SU-DHL-6 (cell line): Measurements from ENCODE around the gene BHLHE23.

ENCODE experiments used
- H2AFZ ChIP-seq: fragments of 200-600 bp; sonication (generic); 2 replicates; pipeline ENCODE4 v1.6.1; 2014; ENCODE audit warnings: low read depth, mild to moderate bottlenecking, moderate library complexity, mixed read lengths, antibody characterized with exemption, low read length; ENCODE audit not compliant: severe bottlenecking
- H3F3A ChIP-seq: fragments of 200-600 bp; shearing (Covaris generic); 2 replicates; pipeline ENCODE4 v1.6.0; 2016; ENCODE audit warnings: antibody characterized with exemption, mild to moderate bottlenecking; ENCODE audit not compliant: insufficient read depth
- H3K27ac ChIP-seq: fragments of 200-600 bp; sonication (generic); 2 replicates; pipeline ENCODE4 v1.5.1; 2016; ENCODE audit warnings: low read depth, mild to moderate bottlenecking, low read length, moderate library complexity, mixed read lengths
- H3K27me3 ChIP-seq: fragments of 200-600 bp; sonication (generic), shearing (Covaris generic); 2 replicates; pipeline ENCODE4 v1.6.0; 2014; ENCODE audit warnings: mild to moderate bottlenecking, low read length
- H3K36me3 ChIP-seq: fragments of 200-600 bp; sonication (generic); 2 replicates; pipeline ENCODE4 v1.6.1; 2014; ENCODE audit warnings: mild to moderate bottlenecking, low read length, mixed read lengths
- H3K4me2 ChIP-seq: fragments of 300-600, 200-600 bp; shearing (Covaris generic), sonication (generic); 2 replicates; pipeline ENCODE4 v1.6.0; 2014; ENCODE audit warnings: low read length, low read depth, mild to moderate bottlenecking; ENCODE audit not compliant: poor library complexity, severe bottlenecking
- H3K4me3 ChIP-seq: fragments of 200-600 bp; sonication (generic); 2 replicates; pipeline ENCODE4 v1.5.1; 2014; ENCODE audit warnings: antibody characterized with exemption, low read length, mild to moderate bottlenecking, mixed read lengths; ENCODE audit not compliant: insufficient read depth, poor library complexity, severe bottlenecking
- H3K79me2 ChIP-seq: fragments of 200-600 bp; sonication (generic); 2 replicates; pipeline ENCODE4 v1.6.1; 2014; ENCODE audit warnings: mild to moderate bottlenecking, low read length, moderate library complexity; ENCODE audit not compliant: insufficient read depth
- H3K9ac ChIP-seq: fragments of 200-600 bp; sonication (generic); 2 replicates; pipeline ENCODE4 v1.7.0; 2014; ENCODE audit warnings: mild to moderate bottlenecking, low read length
- H3K9me2 ChIP-seq: fragments of 200-600 bp; sonication (generic); replicated peaks from 2 replicates; pipeline ENCODE4 v1.6.1; 2014; ENCODE audit warnings: low read length; ENCODE audit not compliant: insufficient read depth
- H3K9me3 ChIP-seq: fragments of 200-600 bp; sonication (generic); 2 replicates; pipeline ENCODE4 v1.6.1; 2014; ENCODE audit warnings: low read length, mixed read lengths; ENCODE audit not compliant: insufficient read depth
- H4K20me1 ChIP-seq: fragments of 200-600 bp; sonication (generic); 2 replicates; pipeline ENCODE4 v1.6.1; 2014; ENCODE audit warnings: low read depth, mild to moderate bottlenecking, antibody characterized with exemption, low read length, moderate library complexity, mixed read lengths
- EZH2phosphoT487 ChIP-seq: fragments of 200-600 bp; sonication (generic), shearing (Covaris generic); conservative IDR thresholded peaks from 2 replicates; pipeline ENCODE4 v1.6.1; 2018; ENCODE audit warnings: mild to moderate bottlenecking, antibody characterized with exemption, low read length, moderate library complexity, mixed read lengths
- TF ChIP-seq, protein P1 (sequence below): fragments of 200-600 bp; sonication (generic); IDR thresholded peaks from one replicate; pipeline ENCODE4 v1.5.1; 2017; ENCODE audit warnings: antibody characterized with exemption, mild to moderate bottlenecking, low read length, moderate library complexity; ENCODE audit not compliant: insufficient read depth, poor library complexity, severe bottlenecking

The BHLHE23 gene

DNA sequence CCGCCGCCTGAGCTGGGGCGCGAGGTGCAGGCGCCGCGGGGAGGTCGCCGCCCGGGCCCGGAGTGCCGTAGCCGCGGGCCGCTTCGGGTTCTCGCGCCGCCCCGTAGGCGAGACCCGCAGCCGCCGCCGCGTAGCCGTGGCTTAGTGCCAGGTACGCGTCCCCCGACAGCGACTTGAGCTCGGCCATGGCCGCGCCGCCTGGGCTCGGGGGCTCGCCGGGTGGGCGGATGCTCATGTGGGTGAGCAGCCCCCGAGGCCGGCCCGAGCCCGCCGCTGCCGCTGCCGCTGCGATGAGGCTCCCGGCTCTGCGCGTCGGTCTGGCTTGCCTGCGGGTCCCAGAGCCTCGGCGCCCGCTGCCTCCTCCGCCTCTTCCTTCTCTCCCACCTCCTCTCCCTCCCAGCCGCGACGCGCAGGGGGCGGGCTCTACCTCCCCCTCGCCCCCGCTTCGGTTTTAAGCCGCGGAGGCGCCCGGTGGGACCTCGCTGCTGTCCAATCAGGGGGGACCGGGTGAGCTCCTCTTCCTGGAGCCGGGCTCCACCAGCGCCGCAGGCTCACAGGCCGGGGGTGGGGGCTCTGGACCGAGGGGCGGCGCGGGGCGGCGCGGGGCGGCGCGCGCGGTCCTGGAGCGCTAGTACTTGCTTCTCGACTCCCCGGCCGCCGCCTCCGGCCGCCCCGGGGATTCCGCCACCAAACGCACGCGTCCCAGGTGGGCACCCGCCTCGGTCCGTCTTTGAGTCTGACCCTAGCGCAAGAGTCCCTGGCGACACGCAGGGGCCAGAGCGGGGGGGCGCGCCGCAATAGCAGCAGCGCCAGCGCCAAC is at the start of gene BHLHE23:
BHLHE23 (minus strand) TSS at position 425 of the 820 bp plus-strand sequence; CDS start at position 235, 190 bp downstream.
- H4K20me1 ChIP-seq = no peaks in the 10 kb centered on the region
- H3K9me2 ChIP-seq = no peaks in the 10 kb centered on the region
- no peak within 1 kb of the TSS for H3K4me3 ChIP-seq
- H2AFZ ChIP-seq = no peak within 1 kb of the TSS
- no peaks in the 10 kb centered on the region for H3K9me3 ChIP-seq
- no peaks in the 10 kb centered on the region for H3K27me3 ChIP-seq
- H3K27ac ChIP-seq = no peak within 1 kb of the TSS
- TF ChIP-seq EZH2phosphoT487 = no peak
- TF ChIP-seq, protein P1, sequence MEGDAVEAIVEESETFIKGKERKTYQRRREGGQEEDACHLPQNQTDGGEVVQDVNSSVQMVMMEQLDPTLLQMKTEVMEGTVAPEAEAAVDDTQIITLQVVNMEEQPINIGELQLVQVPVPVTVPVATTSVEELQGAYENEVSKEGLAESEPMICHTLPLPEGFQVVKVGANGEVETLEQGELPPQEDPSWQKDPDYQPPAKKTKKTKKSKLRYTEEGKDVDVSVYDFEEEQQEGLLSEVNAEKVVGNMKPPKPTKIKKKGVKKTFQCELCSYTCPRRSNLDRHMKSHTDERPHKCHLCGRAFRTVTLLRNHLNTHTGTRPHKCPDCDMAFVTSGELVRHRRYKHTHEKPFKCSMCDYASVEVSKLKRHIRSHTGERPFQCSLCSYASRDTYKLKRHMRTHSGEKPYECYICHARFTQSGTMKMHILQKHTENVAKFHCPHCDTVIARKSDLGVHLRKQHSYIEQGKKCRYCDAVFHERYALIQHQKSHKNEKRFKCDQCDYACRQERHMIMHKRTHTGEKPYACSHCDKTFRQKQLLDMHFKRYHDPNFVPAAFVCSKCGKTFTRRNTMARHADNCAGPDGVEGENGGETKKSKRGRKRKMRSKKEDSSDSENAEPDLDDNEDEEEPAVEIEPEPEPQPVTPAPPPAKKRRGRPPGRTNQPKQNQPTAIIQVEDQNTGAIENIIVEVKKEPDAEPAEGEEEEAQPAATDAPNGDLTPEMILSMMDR = no peak
- no peaks in the 10 kb centered on the region for H3K36me3 ChIP-seq
- no peak within 1 kb of the TSS for H3K9ac ChIP-seq
- H3K4me2 ChIP-seq = no peak within 1 kb of the TSS
- no peaks in the 10 kb centered on the region for H3K79me2 ChIP-seq
- no peaks in the 10 kb centered on the region for H3F3A ChIP-seq

DNA sequence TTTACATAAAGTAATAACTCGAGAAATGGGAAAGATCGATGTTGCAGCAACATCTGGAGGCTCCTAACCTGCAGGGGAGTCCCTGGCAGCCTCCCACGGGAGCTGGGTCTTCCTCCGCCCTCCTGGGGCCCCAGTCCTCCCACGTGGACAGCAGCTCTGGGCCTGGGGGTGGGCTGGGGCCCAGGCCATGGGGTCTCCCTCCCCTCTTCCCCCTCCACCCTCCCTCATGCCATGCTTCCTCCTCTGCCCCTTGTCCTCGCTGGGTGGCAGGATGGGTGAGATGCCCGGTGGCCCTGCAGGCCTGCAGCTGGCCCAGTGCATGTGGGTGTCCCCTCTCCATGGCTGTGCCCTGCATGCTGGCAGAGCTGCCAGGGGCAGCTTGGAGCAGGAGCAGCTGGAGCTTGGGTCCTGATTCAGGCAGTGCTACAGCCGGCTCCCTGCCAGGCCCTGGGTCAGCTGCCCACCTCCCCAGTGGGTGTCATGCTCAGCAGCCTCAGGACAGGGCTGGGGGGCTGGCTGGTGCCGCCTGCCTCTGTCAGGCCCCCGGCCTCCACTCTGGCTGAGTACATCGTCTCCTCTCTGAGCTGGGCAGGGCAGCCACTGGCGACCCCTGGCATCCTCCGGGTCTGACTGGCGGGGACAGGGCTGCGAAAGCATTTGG is 48.9 kb upstream of the BHLHE23 start:
- H3F3A ChIP-seq = no peaks in the 10 kb centered on the region
- H2AFZ ChIP-seq = no peak overlapping the region
- H3K9ac ChIP-seq = no peak overlapping the region
- no peaks in the 10 kb centered on the region for H3K36me3 ChIP-seq
- no peaks in the 10 kb centered on the region for H3K27me3 ChIP-seq
- no peak overlapping the region for H3K4me2 ChIP-seq
- no peak overlapping the region for H3K4me3 ChIP-seq
- H3K79me2 ChIP-seq = no peaks in the 10 kb centered on the region
- H3K27ac ChIP-seq = no peak overlapping the region
- H3K9me2 ChIP-seq = no peaks in the 10 kb centered on the region
- no peak for TF ChIP-seq EZH2phosphoT487
- TF ChIP-seq, protein P1 = no peak
- no peaks in the 10 kb centered on the region for H4K20me1 ChIP-seq
- no peaks in the 10 kb centered on the region; the same call in 1 of the 2 replicates for H3K9me3 ChIP-seq

DNA sequence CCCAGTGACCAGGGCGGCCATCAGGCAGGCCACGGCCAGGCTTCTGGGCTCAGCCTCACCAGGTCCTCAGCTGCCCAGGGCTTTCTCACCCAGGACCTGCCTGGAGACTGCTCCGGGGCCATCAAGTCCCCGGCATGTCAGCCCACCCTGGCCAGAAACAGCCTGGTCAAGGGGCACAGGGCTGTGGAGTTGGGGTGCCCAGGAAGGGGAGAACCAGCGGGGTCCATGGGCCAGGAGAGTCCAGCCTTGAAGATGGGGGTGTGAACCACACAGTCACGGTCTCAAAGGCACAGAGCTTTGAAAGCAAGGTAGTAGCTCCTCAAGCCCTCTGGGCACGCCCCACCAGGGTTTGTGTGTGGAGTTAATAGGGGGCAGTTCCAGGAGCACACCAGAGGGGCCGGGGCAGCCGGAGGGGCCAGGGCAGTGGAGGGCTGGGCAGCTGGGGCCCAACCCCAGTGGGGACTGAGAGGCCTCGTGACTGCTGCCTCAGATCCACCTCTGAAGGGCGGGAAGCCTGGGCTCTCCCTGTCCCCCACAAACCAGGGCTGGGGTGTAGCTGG is 48.0 kb upstream of the BHLHE23 start:
- Histone ChIP-seq H3K27ac (no peak overlapping the region), H2AFZ (no peak overlapping the region), H3K27me3 (no peaks in the 10 kb centered on the region)

More for the DNA sequence above, 48.0 kb upstream of the BHLHE23 start:
- Histone ChIP-seq H3K36me3 (no peaks in the 10 kb centered on the region), H3K9me3 (no peaks in the 10 kb centered on the region; the same call in 1 of the 2 replicates), H4K20me1 (no peaks in the 10 kb centered on the region), H3K79me2 (no peaks in the 10 kb centered on the region), H3K4me3 (no peak overlapping the region), H3F3A (no peaks in the 10 kb centered on the region), H3K4me2 (no peak overlapping the region), H3K9ac (no peak overlapping the region), H3K9me2 (no peaks in the 10 kb centered on the region)
- TF ChIP-seq, protein P1 = no peak
- no peak for TF ChIP-seq EZH2phosphoT487
